Hepatocyte (in vitro differentiated cells): ENCODE data around the gene DLX4. TPM values are rescaled to one million over a fixed set of nuclear protein-coding genes. Genes with fewer than 3 reads are reported as not detected.

Experiments
- DNase-seq: peaks from one replicate; pipeline ENCODE4 v3.0.0-alpha.2; 2016; ENCODE audit warnings: low spot score
- H2AFZ ChIP-seq: fragments of 200-600 bp; sonication (generic); 2 replicates; pipeline ENCODE4 v1.6.0; 2016; ENCODE audit warnings: antibody characterized with exemption, mild to moderate bottlenecking
- H3K27ac ChIP-seq: fragments of 200-600 bp; sonication (generic); 2 replicates; pipeline ENCODE4 v1.5.1; 2016; ENCODE audit warnings: mild to moderate bottlenecking
- H3K27me3 ChIP-seq: fragments of 200-600 bp; sonication (generic); 2 replicates; pipeline ENCODE4 v1.6.1; 2016
- H3K36me3 ChIP-seq: fragments of 200-600 bp; sonication (generic); replicated peaks from 2 replicates; pipeline ENCODE4 v1.5.1; 2016; ENCODE audit warnings: low read depth; ENCODE audit not compliant: insufficient read depth
- H3K4me1 ChIP-seq: fragments of 200-600 bp; sonication (generic); 2 replicates; pipeline ENCODE4 v1.5.1; 2016; ENCODE audit warnings: mild to moderate bottlenecking, moderate library complexity; ENCODE audit not compliant: insufficient read depth
- H3K4me2 ChIP-seq: fragments of 200-600 bp; sonication (generic); 2 replicates; pipeline ENCODE4 v1.6.0; 2016
- H3K4me3 ChIP-seq: fragments of 200-600 bp; sonication (generic); 2 replicates; pipeline ENCODE4 v1.5.1; 2016; ENCODE audit warnings: mild to moderate bottlenecking
- H3K79me2 ChIP-seq: fragments of 200-600 bp; sonication (generic); 2 replicates; pipeline ENCODE4 v1.6.0; 2017; ENCODE audit warnings: mild to moderate bottlenecking
- H3K9me2 ChIP-seq: fragments of 200-600 bp; sonication (generic); replicated peaks from 2 replicates; pipeline ENCODE4 v1.6.0; 2017; ENCODE audit warnings: mild to moderate bottlenecking; ENCODE audit not compliant: insufficient read depth
- H3K9me3 ChIP-seq: fragments of 200-600 bp; sonication (generic); 2 replicates; pipeline ENCODE4 v1.5.1; 2016; ENCODE audit warnings: low read depth, mild to moderate bottlenecking
- H4K20me1 ChIP-seq: fragments of 200-600 bp; sonication (generic); 2 replicates; pipeline ENCODE4 v1.6.0; 2016; ENCODE audit warnings: mild to moderate bottlenecking; ENCODE audit not compliant: insufficient read depth, poor library complexity, severe bottlenecking
- CTCF ChIP-seq: fragments of 200-600 bp; sonication (generic); IDR thresholded peaks from 2 replicates; pipeline ENCODE4 v1.5.1; 2016; ENCODE audit warnings: antibody characterized with exemption, mild to moderate bottlenecking; ENCODE audit not compliant: poor library complexity
- EZH2 ChIP-seq: fragments of 200-600 bp; sonication (generic); IDR thresholded peaks from 2 replicates; pipeline ENCODE4 v1.6.1; 2016; ENCODE audit warnings: antibody characterized with exemption, mild to moderate bottlenecking, borderline replicate concordance
- EZH2phosphoT487 ChIP-seq: fragments of 200-600 bp; sonication (generic); IDR thresholded peaks from one replicate; pipeline ENCODE4 v1.6.1; 2018; ENCODE audit warnings: antibody characterized with exemption, mild to moderate bottlenecking, low read depth, moderate library complexity; ENCODE audit not compliant: unreplicated experiment, severe bottlenecking
- WGBS: methylation state at CpG from one replicate; pipeline ENCODE4 v1.1.6; 2016; ENCODE audit warnings: low lambda C conversion rate; ENCODE audit errors: missing lambda C conversion rate; 5-methylcytosine and 5-hydroxymethylcytosine counted together
- polyA plus RNA-seq: library from polyadenylated mRNA; unstranded; fragments of >200 nt; fragmentation: Nextera tagmentation; extraction: Ambion mirVana; gene quantifications from 2 replicates; pipeline ENCODE4 v1.2.1, GENCODE V29; 2016
- total RNA-seq: library from RNA; depleted of rRNA; stranded (reverse); fragments of >200 nt; gene quantifications from 2 replicates; pipeline ENCODE4 v1.2.3, GENCODE V29; 2014

Gene DLX4
- total and polyA plus RNA-seq, 2 experiments from 2014 or later: 0.17 to 1.4 TPM

- DNase-seq: no peak
- WGBS: 73% methylated on average over 3 of the region's 3 CpGs
- H3K9me3 ChIP-seq: no peaks in the 10 kb centered on the region
- no peak overlapping the region for H2AFZ ChIP-seq
- no peaks in the 10 kb centered on the region for H4K20me1 ChIP-seq
- H3K27me3 ChIP-seq: peaks cover 96% of the 10 kb centered on the region
- H3K79me2 ChIP-seq: no peaks in the 10 kb centered on the region
- no peak overlapping the region for H3K27ac ChIP-seq
- H3K4me3 ChIP-seq: no peak overlapping the region
- H3K36me3 ChIP-seq: no peaks in the 10 kb centered on the region
- no peaks in the 10 kb centered on the region for H3K9me2 ChIP-seq
- TF ChIP-seq EZH2 (no peak), CTCF (no peak), EZH2phosphoT487 (no peak)
- H3K4me2 ChIP-seq: no peak overlapping the region
- peaks cover 23% of the 10 kb centered on the region for H3K4me1 ChIP-seq
Measured at GRCh38 chr17:49970498-49970897, 1.5 kb downstream of the DLX4 start.

GRCh38 chr17:49971199-49971847 is 2.3 kb downstream of the DLX4 start:
- Histone ChIP-seq H3K9me2 (no peaks in the 10 kb centered on the region), H3K4me3 (no peak overlapping the region), H4K20me1 (no peaks in the 10 kb centered on the region), H3K27me3 (peaks cover 87% of the 10 kb centered on the region), H2AFZ (no peak overlapping the region), H3K36me3 (no peaks in the 10 kb centered on the region), H3K4me1 (peaks cover 23% of the 10 kb centered on the region), H3K79me2 (no peaks in the 10 kb centered on the region), H3K27ac (no peak overlapping the region), H3K9me3 (no peaks in the 10 kb centered on the region), H3K4me2 (peak overlapping the region; percentile 76)
- 14% methylated on average over 33 of the region's 35 CpGs for WGBS
- TF ChIP-seq EZH2 (peak; percentile 37), CTCF (no peak), EZH2phosphoT487 (no peak)
- DNase-seq: no peak

- Histone ChIP-seq H3K9me2 (no peaks in the 10 kb centered on the region), H3K4me1 (peaks cover 23% of the 10 kb centered on the region), H3K27me3 (peaks cover 85% of the 10 kb centered on the region), H3K79me2 (no peaks in the 10 kb centered on the region), H3K4me3 (no peak overlapping the region), H3K4me2 (peak overlapping the region; percentile 76), H2AFZ (peak overlapping the region; percentile 52), H4K20me1 (no peaks in the 10 kb centered on the region), H3K27ac (no peak overlapping the region), H3K9me3 (no peaks in the 10 kb centered on the region), H3K36me3 (no peaks in the 10 kb centered on the region)
- peak; percentile 92 for TF ChIP-seq EZH2
- TF ChIP-seq CTCF: no peak
- peak; percentile 60 for TF ChIP-seq EZH2phosphoT487
- DNase-seq: peak; percentile 51
- 2% methylated on average over 37 of the region's 55 CpGs for WGBS
Measured at GRCh38 chr17:49971848-49972485, 3.0 kb downstream of the DLX4 start.
